ENCODE results near the gene URB1.
"Not testable (repeated sequence)": the region's sequence is repeated elsewhere in the genome, so short reads cannot be mapped to it uniquely, and the experiment has no call there.

Gene URB1

GRCh38 chr21:32377506-32377905 lies 15.3 kb downstream of the URB1 start:
- Histone ChIP-seq H3K36me3 (ENCODE audit: insufficient read depth, low read length) (peaks cover 58% of the 10 kb centered on the region), H2AFZ (ENCODE audit: low read depth, low read length) (no peak overlapping the region), H3K4me3 (ENCODE audit: low read length) (no peak overlapping the region)

GRCh38 chr21:32372755-32373154 lies 20.1 kb downstream of the URB1 start:
- H3K27me3 ChIP-seq (ENCODE audit: insufficient read depth, low read length), result no peaks in the 10 kb centered on the region
- no peaks in the 10 kb centered on the region for H3K4me1 ChIP-seq (ENCODE audit: insufficient read depth, low read length)
- H3K4me3 ChIP-seq (ENCODE audit: low read length), result no peak overlapping the region
- H3K36me3 ChIP-seq (ENCODE audit: insufficient read depth, low read length), result peaks cover 52% of the 10 kb centered on the region
- no peaks in the 10 kb centered on the region for H3K9me3 ChIP-seq (ENCODE audit: low read length)
- H2AFZ ChIP-seq (ENCODE audit: low read depth, low read length), result no peak overlapping the region

More at GRCh38 chr21:32377506-32377905, 15.3 kb downstream of the URB1 start:
- no peaks in the 10 kb centered on the region for H3K9me3 ChIP-seq (ENCODE audit: low read length)
- no peaks in the 10 kb centered on the region for H3K4me1 ChIP-seq (ENCODE audit: insufficient read depth, low read length)
- no peaks in the 10 kb centered on the region for H3K27me3 ChIP-seq (ENCODE audit: insufficient read depth, low read length)

- no peaks in the 10 kb centered on the region for H3K9me3 ChIP-seq (ENCODE audit: low read length)
- H2AFZ ChIP-seq (ENCODE audit: low read depth, low read length), result no peak overlapping the region
- H3K27me3 ChIP-seq (ENCODE audit: insufficient read depth, low read length), result no peaks in the 10 kb centered on the region
- peaks cover 52% of the 10 kb centered on the region for H3K36me3 ChIP-seq (ENCODE audit: insufficient read depth, low read length)
- no peaks in the 10 kb centered on the region for H3K4me1 ChIP-seq (ENCODE audit: insufficient read depth, low read length)
- H3K4me3 ChIP-seq (ENCODE audit: low read length), result no peak overlapping the region
Observed at GRCh38 chr21:32371913-32372314, 20.9 kb downstream of the URB1 start.

GRCh38 chr21:32370998-32371766 lies 21.6 kb downstream of the URB1 start:
- Histone ChIP-seq H3K4me3 (ENCODE audit: low read length) (no peak overlapping the region), H3K36me3 (ENCODE audit: insufficient read depth, low read length) (peaks cover 59% of the 10 kb centered on the region), H3K9me3 (ENCODE audit: low read length) (no peaks in the 10 kb centered on the region), H3K27me3 (ENCODE audit: insufficient read depth, low read length) (no peaks in the 10 kb centered on the region), H2AFZ (ENCODE audit: low read depth, low read length) (no peak overlapping the region), H3K4me1 (ENCODE audit: insufficient read depth, low read length) (no peaks in the 10 kb centered on the region)

GRCh38 chr21:32368961-32369360 lies 23.9 kb downstream of the URB1 start:
- H2AFZ ChIP-seq (ENCODE audit: low read depth, low read length); H3K9me3 ChIP-seq (ENCODE audit: low read length); H3K4me3 ChIP-seq (ENCODE audit: low read length); H3K4me1 ChIP-seq (ENCODE audit: insufficient read depth, low read length); H3K27me3 ChIP-seq (ENCODE audit: insufficient read depth, low read length): not testable (repeated sequence)
- H3K36me3 ChIP-seq (ENCODE audit: insufficient read depth, low read length), result peaks cover 64% of the 10 kb centered on the region

- Histone ChIP-seq H3K4me1 (ENCODE audit: insufficient read depth, low read length) (no peaks in the 10 kb centered on the region), H3K36me3 (ENCODE audit: insufficient read depth, low read length) (peaks cover 66% of the 10 kb centered on the region), H2AFZ (ENCODE audit: low read depth, low read length) (no peak overlapping the region), H3K9me3 (ENCODE audit: low read length) (no peaks in the 10 kb centered on the region), H3K4me3 (ENCODE audit: low read length) (no peak overlapping the region), H3K27me3 (ENCODE audit: insufficient read depth, low read length) (no peaks in the 10 kb centered on the region)
Observed at GRCh38 chr21:32368386-32368785, 24.4 kb downstream of the URB1 start.

- no peaks in the 10 kb centered on the region for H3K4me1 ChIP-seq (ENCODE audit: insufficient read depth, low read length)
- H2AFZ ChIP-seq (ENCODE audit: low read depth, low read length), result no peak overlapping the region
- no peaks in the 10 kb centered on the region for H3K27me3 ChIP-seq (ENCODE audit: insufficient read depth, low read length)
- no peaks in the 10 kb centered on the region for H3K9me3 ChIP-seq (ENCODE audit: low read length)
- H3K4me3 ChIP-seq (ENCODE audit: low read length), result no peak overlapping the region
- peaks cover 68% of the 10 kb centered on the region for H3K36me3 ChIP-seq (ENCODE audit: insufficient read depth, low read length)
Observed at GRCh38 chr21:32367158-32367557, 25.7 kb downstream of the URB1 start.

GRCh38 chr21:32366191-32366590 lies 26.6 kb downstream of the URB1 start:
- Histone ChIP-seq H3K9me3 (ENCODE audit: low read length) (no peaks in the 10 kb centered on the region), H3K36me3 (ENCODE audit: insufficient read depth, low read length) (peaks cover 71% of the 10 kb centered on the region), H3K4me3 (ENCODE audit: low read length) (no peak overlapping the region)

GRCh38 chr21:32364796-32365195 lies 28.0 kb downstream of the URB1 start:
- no peaks in the 10 kb centered on the region for H3K9me3 ChIP-seq (ENCODE audit: low read length)
- H3K4me1 ChIP-seq (ENCODE audit: insufficient read depth, low read length), result no peaks in the 10 kb centered on the region
- peaks cover 77% of the 10 kb centered on the region for H3K36me3 ChIP-seq (ENCODE audit: insufficient read depth, low read length)
- H2AFZ ChIP-seq (ENCODE audit: low read depth, low read length), result no peak overlapping the region
- H3K27me3 ChIP-seq (ENCODE audit: insufficient read depth, low read length), result no peaks in the 10 kb centered on the region
- H3K4me3 ChIP-seq (ENCODE audit: low read length), result no peak overlapping the region

More at GRCh38 chr21:32366191-32366590, 26.6 kb downstream of the URB1 start:
- no peaks in the 10 kb centered on the region for H3K27me3 ChIP-seq (ENCODE audit: insufficient read depth, low read length)
- no peak overlapping the region for H2AFZ ChIP-seq (ENCODE audit: low read depth, low read length)
- no peaks in the 10 kb centered on the region for H3K4me1 ChIP-seq (ENCODE audit: insufficient read depth, low read length)

- Histone ChIP-seq H3K27me3 (ENCODE audit: insufficient read depth, low read length) (no peaks in the 10 kb centered on the region), H3K36me3 (ENCODE audit: insufficient read depth, low read length) (peaks cover 81% of the 10 kb centered on the region), H3K9me3 (ENCODE audit: low read length) (no peaks in the 10 kb centered on the region), H3K4me3 (ENCODE audit: low read length) (no peak overlapping the region), H3K4me1 (ENCODE audit: insufficient read depth, low read length) (no peaks in the 10 kb centered on the region), H2AFZ (ENCODE audit: low read depth, low read length) (no peak overlapping the region)
Observed at GRCh38 chr21:32364387-32364786, 28.4 kb downstream of the URB1 start.

GRCh38 chr21:32360401-32360975 lies 32.3 kb downstream of the URB1 start:
- Histone ChIP-seq H3K4me1 (ENCODE audit: insufficient read depth, low read length) (no peaks in the 10 kb centered on the region), H2AFZ (ENCODE audit: low read depth, low read length) (no peak overlapping the region), H3K27me3 (ENCODE audit: insufficient read depth, low read length) (no peaks in the 10 kb centered on the region), H3K4me3 (ENCODE audit: low read length) (no peak overlapping the region), H3K9me3 (ENCODE audit: low read length) (no peaks in the 10 kb centered on the region), H3K36me3 (ENCODE audit: insufficient read depth, low read length) (peaks cover 87% of the 10 kb centered on the region)

GRCh38 chr21:32359719-32360260 lies 33.0 kb downstream of the URB1 start:
- no peak overlapping the region for H2AFZ ChIP-seq (ENCODE audit: low read depth, low read length)
- no peaks in the 10 kb centered on the region for H3K27me3 ChIP-seq (ENCODE audit: insufficient read depth, low read length)
- H3K4me3 ChIP-seq (ENCODE audit: low read length), result no peak overlapping the region
- no peaks in the 10 kb centered on the region for H3K4me1 ChIP-seq (ENCODE audit: insufficient read depth, low read length)
- no peaks in the 10 kb centered on the region for H3K9me3 ChIP-seq (ENCODE audit: low read length)
- peaks cover 85% of the 10 kb centered on the region for H3K36me3 ChIP-seq (ENCODE audit: insufficient read depth, low read length)

- Histone ChIP-seq H2AFZ (ENCODE audit: low read depth, low read length) (no peak overlapping the region), H3K4me1 (ENCODE audit: insufficient read depth, low read length) (no peaks in the 10 kb centered on the region), H3K9me3 (ENCODE audit: low read length) (no peaks in the 10 kb centered on the region), H3K36me3 (ENCODE audit: insufficient read depth, low read length) (peaks cover 93% of the 10 kb centered on the region), H3K27me3 (ENCODE audit: insufficient read depth, low read length) (no peaks in the 10 kb centered on the region), H3K4me3 (ENCODE audit: low read length) (no peak overlapping the region)
Observed at GRCh38 chr21:32356874-32357395, 35.9 kb downstream of the URB1 start.
